Thoracic aorta (tissue), 2 donors: ENCODE results near the gene SGTA. TPM values are rescaled to one million over a fixed set of nuclear protein-coding genes. Genes with fewer than 3 reads are reported as not detected.

Experiments
- ATAC-seq: fragments of 150-250 bp; one replicate; pipeline ENCODE4 v1.8.0; 2017; ENCODE audit warnings: low read depth; ENCODE audit not compliant: insufficient number of reproducible peaks, low FRiP score
- DNase-seq: peaks from one replicate; pipeline ENCODE4 v3.0.0-alpha.2; 2020; ENCODE audit warnings: low spot score
- H3K27ac ChIP-seq, 2 donors: fragments of 200-600 bp; sonication (generic); 1 replicate in 1 of 2; 2 replicates in 1 of 2; pipeline ENCODE4 v1.5.1; 2016; ENCODE audit warnings: mild to moderate bottlenecking in 2 of 2, moderate library complexity in 2 of 2
- H3K27me3 ChIP-seq: fragments of 200-600 bp; sonication (generic); replicated peaks from 2 replicates; pipeline ENCODE4 v1.6.0; 2016; ENCODE audit warnings: mild to moderate bottlenecking; ENCODE audit not compliant: insufficient read depth
- H3K36me3 ChIP-seq: fragments of 200-600 bp; sonication (generic); one replicate; pipeline ENCODE4 v1.5.1; 2016
- H3K4me1 ChIP-seq, 2 donors: fragments of 200-600 bp; sonication (generic); 1 replicate in 1 of 2; 2 replicates in 1 of 2; pipeline versions ENCODE4 v1.5.1 to v1.6.0; 2016; ENCODE audit warnings: low read depth in 2 of 2, mild to moderate bottlenecking in 1 of 2; ENCODE audit not compliant: control insufficient read depth in 1 of 2
- H3K4me3 ChIP-seq: fragments of 200-600 bp; sonication (generic); 2 replicates; pipeline ENCODE4 v1.5.1; 2016; ENCODE audit warnings: mild to moderate bottlenecking
- H3K9me3 ChIP-seq: fragments of 200-600 bp; sonication (generic); 2 replicates; pipeline ENCODE4 v1.5.1; 2016
- total RNA-seq, 2 donors: library from RNA; depleted of rRNA; stranded (reverse); fragments of >200 nt; gene quantifications; one replicate each; pipeline versions ENCODE4 v1.1.0 to v1.2.3, GENCODE V29; 2016
- TF ChIP-seq, protein P1 (sequence below): fragments of 200-600 bp; sonication (generic); IDR thresholded peaks from one replicate; pipeline ENCODE4 v1.5.1; 2019; ENCODE audit warnings: antibody characterized with exemption

The SGTA gene
- total RNA-seq, 2 donors from 2014 or later, result 43.7 to 46.4 TPM

GRCh38 chr19:2791876-2792275, 8.8 kb upstream of the SGTA start:
- no peak for DNase-seq
- TF ChIP-seq, protein P1, sequence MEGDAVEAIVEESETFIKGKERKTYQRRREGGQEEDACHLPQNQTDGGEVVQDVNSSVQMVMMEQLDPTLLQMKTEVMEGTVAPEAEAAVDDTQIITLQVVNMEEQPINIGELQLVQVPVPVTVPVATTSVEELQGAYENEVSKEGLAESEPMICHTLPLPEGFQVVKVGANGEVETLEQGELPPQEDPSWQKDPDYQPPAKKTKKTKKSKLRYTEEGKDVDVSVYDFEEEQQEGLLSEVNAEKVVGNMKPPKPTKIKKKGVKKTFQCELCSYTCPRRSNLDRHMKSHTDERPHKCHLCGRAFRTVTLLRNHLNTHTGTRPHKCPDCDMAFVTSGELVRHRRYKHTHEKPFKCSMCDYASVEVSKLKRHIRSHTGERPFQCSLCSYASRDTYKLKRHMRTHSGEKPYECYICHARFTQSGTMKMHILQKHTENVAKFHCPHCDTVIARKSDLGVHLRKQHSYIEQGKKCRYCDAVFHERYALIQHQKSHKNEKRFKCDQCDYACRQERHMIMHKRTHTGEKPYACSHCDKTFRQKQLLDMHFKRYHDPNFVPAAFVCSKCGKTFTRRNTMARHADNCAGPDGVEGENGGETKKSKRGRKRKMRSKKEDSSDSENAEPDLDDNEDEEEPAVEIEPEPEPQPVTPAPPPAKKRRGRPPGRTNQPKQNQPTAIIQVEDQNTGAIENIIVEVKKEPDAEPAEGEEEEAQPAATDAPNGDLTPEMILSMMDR, result no peak
- Histone ChIP-seq H3K9me3 (no peaks in the 10 kb centered on the region), H3K4me1 (no peaks in the 10 kb centered on the region), H3K27me3 (no peaks in the 10 kb centered on the region), H3K27ac (no peak overlapping the region), H3K36me3 (no peaks in the 10 kb centered on the region), H3K4me3 (no peak overlapping the region)
- ATAC-seq, result no peak

DNA sequence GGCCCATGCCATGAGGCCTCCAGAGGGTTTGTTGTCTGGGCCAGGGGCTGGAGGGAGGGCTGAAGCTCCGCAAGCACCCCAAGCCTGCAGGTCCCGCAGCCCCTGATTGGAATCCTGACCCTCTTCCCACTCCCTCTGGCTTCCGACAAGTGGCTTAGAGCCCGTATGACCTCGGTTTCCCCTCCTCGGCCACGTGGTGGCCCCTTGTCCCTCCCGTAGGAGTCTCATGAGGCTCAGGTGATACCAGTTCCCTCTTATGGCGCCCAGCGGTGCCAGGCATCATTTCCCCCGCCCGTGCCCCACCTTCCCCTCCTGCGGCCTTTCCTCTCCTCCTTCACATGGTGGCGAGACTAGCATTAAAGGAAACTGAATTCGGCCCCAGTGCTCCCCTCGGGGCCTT, 8.4 kb upstream of the SGTA start:
- H3K4me1 ChIP-seq, result peaks cover 0 to 1% of the 10 kb centered on the region in 2 donors
- no peak overlapping the region for H3K4me3 ChIP-seq
- no peak for ATAC-seq
- H3K27me3 ChIP-seq, result no peaks in the 10 kb centered on the region
- TF ChIP-seq, protein P1, result no peak
- no peaks in the 10 kb centered on the region for H3K36me3 ChIP-seq
- no peak overlapping the region for H3K27ac ChIP-seq
- DNase-seq, result no peak
- no peaks in the 10 kb centered on the region for H3K9me3 ChIP-seq

DNA sequence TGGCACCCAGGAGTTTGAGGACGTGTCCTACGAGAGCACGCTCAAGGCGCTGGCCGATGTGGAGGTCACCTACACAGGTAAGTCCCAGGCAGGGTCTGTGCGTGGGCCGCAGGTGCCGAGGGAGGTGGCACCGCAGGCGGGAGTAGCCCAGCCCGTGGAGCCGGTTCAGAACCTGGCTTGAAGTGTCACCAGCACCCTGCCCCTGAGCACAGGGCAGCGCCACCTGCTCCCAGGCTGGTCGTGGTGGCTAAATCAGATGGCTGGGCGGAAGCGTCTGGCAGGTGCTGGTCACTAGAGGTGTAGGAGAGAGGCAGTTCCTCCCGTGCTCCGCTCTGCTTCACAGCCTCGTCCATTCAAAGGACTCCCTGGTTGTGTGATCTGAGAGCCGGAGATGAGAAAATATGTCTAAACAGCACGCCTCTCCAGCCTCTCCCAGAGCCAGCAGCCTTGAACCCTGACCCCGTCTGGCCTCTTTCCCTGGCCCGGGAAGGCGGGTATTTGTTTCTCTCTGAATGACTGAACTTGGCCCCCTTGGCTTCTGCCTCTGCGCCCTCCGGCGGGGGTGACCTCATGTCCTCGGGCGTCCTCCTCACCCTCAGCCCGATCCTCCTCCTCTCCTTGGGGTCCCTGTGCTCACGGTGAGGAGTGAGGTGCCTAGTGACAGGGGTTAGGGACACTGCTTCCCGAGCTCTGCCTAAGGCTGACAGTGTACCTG, 7.6 kb upstream of the SGTA start:
- H3K4me3 ChIP-seq, result no peak overlapping the region
- no peaks in the 10 kb centered on the region for H3K36me3 ChIP-seq
- TF ChIP-seq, protein P1, result no peak
- H3K27me3 ChIP-seq, result no peaks in the 10 kb centered on the region
- H3K4me1 ChIP-seq, result peaks cover 0 to 8% of the 10 kb centered on the region in 2 donors
- H3K27ac ChIP-seq, result no peak overlapping the region
- ATAC-seq (no peak), DNase-seq (no peak)
- no peaks in the 10 kb centered on the region for H3K9me3 ChIP-seq

DNA sequence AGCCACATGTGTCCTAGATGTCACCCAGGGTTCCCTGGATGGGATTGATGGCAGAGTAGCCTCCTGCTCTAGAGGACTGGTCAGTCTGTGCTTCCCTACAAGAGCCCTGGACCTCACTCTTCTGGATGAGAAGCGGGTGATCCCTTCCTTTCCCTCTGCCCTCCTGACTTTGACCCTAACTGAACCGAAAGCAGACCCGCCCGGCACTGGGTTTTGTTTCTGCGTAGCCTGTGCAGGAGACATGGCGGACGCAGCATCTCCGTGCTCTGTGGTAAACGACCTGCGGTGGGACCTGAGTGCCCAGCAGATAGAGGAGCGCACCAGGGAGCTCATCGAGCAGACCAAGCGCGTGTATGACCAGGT, 7.1 kb upstream of the SGTA start:
- H3K36me3 ChIP-seq, result no peaks in the 10 kb centered on the region
- no peaks in the 10 kb centered on the region for H3K9me3 ChIP-seq
- H3K27ac ChIP-seq, result no peak overlapping the region
- no peak overlapping the region for H3K4me3 ChIP-seq
- peaks cover 0 to 9% of the 10 kb centered on the region in 2 donors for H3K4me1 ChIP-seq
- TF ChIP-seq, protein P1, result no peak
- H3K27me3 ChIP-seq, result no peaks in the 10 kb centered on the region
- no peak for ATAC-seq
- no peak for DNase-seq

DNA sequence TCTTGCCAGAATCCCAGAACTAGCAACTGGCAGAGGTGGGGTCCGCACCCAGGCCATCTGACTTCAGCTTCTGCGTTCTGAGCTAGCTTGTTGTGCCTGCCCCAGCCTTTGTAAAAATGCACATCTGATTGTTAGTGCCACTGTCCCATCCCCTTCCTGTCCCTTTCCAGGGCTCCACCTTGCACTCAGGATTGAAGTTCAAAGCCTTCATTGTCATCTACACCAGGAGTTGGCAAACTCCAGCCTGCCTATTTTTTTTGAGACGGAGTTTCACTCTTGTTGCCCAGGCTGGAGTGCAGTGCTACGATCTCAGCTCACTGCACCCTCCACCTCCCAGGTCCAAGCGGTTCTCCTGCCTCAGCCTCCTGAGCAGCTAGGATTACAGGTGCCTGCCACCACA, 5.2 kb upstream of the SGTA start:
- Histone ChIP-seq H3K4me1 (peaks cover 4 to 24% of the 10 kb centered on the region in 2 donors), H3K27me3 (no peaks in the 10 kb centered on the region), H3K27ac (no peak overlapping the region), H3K36me3 (no peaks in the 10 kb centered on the region), H3K4me3 (no peak overlapping the region), H3K9me3 (no peaks in the 10 kb centered on the region)
- DNase-seq (no peak), ATAC-seq (no peak)
- TF ChIP-seq, protein P1, result no peak
